GM18909 (cell line): ENCODE results near the gene CDH1.
A peak's percentile ranks its signal among the peaks of the same experiment; 100 is the strongest.

Source experiments
- ATAC-seq: cut with Tn5 transposase; IDR thresholded peaks from one replicate; pipeline ENCODE4 v1.9.1; 2021; ENCODE audit warnings: mild to moderate bottlenecking; ENCODE audit not compliant: unreplicated experiment, poor library complexity

Gene CDH1

DNA sequence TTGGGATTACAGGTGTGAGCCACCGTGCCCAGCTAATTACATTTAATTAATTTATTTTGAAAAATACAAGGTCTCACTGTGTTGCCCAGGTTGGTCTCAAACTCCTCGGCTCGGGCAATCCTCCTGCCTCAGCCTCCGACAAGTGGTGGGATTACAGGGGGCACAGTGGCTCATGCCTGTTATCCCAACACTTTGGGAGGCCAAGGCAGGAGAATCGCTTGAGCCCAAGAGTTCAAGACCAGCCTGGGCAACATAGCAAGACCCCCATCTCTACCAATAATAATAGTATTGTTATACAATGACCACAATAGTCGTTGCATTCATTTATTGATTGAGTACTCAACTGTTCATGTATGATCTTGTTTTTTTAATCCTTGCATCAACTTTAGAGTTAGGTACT lies 22.0 kb downstream of the CDH1 start:
- ATAC-seq = no peak

DNA sequence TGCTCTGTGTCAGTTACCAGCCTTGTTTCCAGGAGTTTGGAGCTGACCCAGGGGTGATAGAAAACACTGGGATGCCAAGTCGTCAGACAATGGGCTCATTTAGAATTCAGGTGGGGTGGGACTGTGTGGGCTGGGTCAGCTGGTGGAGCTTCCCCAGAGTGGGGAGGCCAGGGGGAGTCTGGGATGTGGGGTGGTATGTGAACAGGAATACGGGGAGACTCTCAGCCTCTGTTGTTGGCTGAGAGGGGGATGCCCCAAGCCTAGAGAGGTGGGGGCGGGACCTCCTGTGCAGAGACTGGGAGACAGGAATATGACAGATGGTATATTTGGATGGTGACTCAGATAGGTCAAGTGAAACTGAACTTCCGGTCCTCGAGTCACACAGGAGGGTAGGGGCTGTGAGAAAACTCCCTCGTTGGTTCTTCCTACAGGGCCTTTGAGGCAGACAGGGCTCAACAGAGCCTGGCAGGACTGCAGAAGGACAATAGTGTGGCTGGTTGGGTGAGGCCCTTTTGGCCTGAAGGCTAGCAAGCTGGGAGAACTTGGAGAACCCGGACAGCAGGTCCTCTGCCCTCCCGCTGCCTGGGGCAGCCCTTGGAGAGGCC lies 23.7 kb downstream of the CDH1 start:
- ATAC-seq = peak; percentile 67

DNA sequence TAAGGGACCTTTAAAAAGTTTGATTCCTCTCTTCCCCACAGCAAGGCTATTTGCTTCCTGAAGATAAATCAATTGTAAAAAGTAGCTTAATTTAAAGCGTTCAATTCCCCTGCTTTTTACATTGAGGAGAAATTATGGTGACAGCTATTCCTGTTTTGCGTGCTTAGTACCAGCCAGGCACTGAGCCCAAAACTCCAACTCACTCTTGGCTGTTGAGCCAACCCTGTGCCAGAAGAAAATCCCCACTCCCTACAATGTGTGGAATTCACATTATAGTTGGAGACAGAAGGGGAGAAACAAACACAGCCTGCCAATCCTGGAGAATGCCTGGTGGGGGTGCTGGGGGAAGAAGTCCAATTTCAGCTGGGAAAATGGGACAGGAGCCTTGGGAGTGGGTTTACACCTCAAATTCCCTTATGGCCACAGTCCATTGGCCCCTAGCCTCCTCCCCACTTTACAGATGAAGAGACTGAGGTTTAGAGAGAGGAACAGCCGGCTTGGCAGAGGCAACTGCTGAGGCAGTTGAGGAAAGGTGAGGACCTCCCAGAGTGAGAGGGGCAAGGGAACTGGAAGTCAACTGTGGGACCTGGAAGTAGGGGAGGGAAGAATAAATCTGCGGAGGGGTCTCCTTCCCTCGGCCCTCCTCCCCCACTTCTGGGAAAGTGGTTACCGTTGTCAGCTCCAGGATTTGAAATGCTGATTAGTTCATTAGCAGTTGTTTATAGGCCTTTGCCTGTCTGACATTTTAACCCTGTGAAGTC lies 26.1 kb downstream of the CDH1 start:
- ATAC-seq = no peak

DNA sequence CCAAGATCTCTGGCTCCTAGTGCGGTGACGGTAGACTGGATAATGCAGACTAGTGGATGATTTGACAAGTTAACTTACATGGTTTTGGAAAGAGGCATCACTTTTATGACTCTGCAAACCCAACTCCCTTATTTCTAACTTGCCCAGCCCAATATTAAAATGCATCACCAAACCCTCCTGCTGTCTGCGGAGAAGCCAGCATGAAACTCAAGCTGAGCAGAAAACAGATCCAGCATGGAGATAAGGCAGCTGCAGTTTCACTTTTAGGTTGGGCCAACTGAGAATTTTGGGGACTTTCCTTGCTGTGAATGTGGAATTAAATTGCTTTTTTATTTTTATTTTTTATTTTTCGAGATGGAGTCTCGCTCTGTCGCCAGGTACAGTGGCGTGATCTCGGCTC lies 27.8 kb downstream of the CDH1 start:
- no peak for ATAC-seq

DNA sequence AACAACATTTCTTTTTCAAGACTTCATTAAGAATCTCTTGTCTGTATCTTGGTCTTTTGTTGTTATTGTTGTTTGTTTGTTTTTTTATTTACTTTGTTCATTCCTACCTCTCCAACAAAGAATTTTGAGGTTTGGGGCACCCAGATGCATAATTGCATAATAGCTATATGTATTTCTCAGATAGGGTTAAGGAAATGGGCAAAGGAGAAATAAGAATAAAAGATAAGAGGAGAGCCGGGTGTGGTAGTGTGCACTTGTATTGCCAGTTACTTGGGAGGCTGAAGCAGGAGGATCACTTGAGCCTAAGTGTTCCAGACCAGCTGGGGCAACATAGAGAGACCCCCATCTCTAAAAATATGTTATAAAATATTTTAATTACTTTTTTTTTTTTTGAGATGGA lies 30.5 kb downstream of the CDH1 start:
- no peak for ATAC-seq

DNA sequence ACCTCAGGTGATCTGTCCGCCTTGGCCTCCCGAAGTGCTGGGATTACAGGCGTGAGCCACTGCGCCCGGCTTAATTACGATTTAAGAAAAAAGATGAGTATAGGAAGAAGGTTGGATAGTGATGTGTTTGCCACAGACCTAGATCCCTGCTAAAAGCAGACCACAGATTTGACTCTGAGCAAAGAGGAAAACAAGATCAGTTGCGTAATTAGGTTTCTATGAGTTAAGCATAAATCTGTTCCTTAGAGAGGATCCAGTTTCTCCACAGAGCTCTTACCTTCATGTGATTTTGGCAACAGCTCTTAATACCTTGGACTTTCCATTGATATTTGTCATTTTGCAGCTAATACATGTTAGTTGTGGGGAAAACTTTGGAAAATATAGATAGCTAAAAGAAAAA lies 31.1 kb downstream of the CDH1 start:
- ATAC-seq = no peak

DNA sequence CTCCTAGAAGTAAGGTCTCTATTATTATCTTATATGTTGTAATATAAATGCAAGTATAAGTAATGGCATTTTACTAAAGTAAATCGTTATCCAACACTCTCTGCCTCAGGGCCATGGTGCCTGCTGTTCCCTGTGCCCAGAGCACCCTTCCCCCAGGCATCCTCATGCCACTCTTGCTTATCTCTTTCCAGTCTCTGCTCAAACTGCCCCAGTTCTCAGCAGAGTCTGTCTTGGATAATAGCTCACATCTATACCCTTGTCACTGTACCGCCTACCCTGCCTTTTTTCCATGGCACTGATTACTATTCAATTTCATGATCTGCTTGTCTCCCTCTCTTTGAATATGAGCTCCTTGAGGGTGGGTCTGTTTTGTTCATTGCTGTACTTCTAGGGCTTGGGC lies 31.7 kb downstream of the CDH1 start:
- no peak for ATAC-seq

DNA sequence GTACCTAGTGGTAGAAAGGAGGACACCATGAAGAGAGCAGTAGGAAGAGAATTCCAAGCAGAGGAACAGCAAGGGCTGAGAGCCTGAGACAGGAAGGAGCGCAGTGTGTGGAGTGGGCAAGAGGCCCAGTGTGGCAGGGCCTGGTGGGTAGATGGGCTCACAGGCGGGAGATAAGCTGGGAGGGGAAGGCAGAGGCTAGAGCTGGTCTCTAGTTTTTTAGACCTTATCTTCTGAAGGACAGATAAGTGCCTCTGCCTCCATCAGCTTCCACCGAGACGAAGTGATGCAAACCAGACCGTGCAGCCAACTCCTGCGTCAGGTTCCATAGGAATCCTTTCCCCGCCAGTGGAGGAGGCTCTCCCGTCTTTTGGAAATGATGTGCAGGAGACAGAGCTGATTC lies 33.6 kb downstream of the CDH1 start:
- no peak for ATAC-seq

DNA sequence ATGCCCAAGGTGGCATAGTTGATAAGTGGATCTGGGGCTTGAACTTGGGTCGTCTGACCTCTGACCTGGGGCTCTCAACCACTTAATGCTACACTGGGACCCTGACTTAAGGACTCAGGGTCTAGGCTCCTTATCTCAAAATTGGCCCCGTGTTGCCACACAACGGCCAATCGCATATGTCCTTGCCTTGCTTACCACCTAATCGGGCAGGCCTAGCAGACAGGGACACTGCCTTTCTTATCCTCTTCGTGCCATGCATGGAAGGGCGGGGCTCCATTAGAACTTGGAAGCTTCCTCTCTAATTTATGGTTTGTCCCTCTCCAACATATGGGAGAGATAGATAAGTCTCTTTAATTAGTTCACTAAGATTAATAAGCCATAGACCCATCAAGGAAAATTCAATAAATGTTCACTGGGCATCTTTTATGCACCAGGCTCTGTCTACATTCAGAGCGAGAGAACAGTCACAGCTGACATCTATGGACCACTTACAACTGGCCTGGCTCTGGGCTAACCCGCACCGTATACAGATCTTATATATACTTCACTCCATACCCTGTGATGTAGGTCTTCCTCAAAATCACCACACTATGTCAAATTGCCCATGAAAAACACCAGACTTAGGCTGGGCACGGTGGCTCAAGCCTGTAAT lies 35.1 kb downstream of the CDH1 start:
- ATAC-seq = no peak

DNA sequence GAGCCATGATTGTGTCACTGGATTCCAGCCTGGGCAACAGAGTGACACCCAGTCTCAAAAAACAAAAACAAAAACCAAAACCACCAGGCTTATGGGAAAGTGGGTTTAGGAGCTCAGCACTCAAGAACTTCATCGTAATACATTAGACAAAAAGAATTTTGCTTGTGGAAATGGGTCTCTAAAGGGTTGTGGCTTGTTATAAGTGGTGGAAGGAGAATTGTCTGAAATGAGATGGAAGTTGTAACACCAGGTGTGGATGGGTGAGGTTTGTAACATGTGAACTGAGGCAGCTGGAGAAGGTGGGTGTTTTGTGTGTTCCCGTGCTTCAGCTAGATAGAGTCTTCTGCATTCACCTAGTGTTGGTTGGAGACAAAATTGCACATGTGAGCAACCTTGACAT lies 35.8 kb downstream of the CDH1 start:
- no peak for ATAC-seq

DNA sequence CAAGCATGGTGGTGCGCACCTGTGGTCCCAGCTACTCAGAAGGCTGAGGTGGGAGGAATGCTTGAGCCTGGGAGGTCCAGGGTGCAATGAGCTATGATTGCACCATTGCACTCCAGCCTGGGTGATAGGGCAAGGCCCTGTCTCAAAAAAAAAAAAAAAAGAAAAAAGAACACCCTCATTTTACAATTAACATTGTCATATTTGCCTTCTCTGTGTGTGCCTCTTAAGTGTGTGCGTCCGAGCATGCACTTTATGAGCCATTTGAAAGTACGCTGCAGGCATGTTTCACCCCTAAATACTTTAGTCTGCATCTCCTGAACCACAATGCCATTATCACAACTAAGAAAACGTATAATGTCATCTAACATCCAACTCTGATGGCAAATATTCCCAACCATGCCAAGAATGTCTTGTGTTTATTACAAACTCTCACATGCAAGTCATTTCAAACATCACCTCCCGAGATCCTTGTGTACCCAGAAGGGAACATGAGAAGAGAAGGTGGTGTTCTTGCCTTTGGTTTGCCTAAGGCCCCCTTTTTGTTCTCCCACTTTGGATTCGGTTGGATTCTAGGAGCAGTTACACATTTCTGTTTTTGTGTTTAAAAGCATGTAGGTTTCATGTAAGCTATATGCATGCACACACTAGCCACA lies 38.0 kb downstream of the CDH1 start:
- no peak for ATAC-seq

DNA sequence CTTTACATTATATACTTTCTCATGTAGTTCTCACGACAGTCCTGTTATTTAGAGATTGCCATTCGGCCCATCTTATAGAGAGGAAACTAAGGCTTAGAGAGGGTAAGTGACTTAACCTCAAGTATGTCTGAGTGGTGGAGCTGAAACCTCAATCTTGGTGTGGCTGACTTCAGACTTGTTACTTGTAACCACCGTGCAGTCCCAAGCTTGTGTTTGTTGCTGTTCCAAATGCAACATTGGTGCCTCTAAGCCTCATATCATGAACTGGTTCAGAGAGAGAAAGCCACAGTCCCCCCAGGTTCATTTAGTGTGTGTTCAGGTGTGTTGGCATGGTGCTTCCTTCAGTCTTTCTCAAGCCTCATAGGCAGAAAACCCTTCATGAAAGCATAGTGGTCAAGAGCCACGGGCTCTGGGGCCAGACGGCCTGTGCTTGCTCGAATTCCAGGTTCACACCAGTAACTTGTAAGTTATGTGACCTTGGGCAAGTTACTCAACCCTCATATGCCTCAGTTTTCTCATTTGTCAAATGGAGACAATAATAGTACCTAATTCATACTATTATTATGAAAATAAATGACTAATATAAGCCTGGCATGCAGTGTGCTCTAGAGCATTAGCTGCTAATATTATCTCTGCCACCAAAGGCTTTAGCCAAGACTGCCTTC lies 39.9 kb downstream of the CDH1 start:
- ATAC-seq = peak; percentile 80

DNA sequence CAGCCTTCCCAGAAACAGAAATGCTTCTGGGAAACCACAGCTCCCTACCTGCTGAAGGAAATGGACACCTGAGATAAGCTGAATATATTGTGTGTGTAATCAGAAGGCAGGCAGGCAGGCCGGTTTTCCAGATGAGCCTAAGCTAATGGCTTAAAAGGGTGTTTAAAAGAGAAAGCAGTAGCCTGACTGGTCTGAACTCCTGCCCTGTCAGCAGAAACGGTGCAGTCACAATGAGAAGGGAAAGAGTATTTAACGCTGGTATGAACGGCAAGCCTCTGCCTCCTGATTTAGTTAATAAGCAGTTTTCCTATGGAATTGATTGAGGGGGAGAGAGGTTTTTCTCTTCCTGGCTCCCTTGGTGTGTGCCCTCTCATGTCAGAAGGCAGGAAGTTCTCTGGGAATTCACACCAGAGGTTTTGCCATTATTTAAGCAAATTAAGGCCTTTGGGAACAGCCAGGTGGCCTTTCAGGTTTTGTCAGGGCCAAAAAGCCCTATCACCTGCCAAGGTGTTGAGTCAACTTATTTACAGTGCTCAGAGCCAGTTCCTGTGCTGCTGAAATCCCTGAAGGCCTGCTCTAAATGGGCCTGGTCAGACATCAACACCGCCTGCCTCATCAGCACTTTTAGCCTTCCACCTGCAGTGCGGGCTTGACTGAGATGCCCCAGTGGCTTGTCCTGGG lies 41.6 kb downstream of the CDH1 start:
- no peak for ATAC-seq

DNA sequence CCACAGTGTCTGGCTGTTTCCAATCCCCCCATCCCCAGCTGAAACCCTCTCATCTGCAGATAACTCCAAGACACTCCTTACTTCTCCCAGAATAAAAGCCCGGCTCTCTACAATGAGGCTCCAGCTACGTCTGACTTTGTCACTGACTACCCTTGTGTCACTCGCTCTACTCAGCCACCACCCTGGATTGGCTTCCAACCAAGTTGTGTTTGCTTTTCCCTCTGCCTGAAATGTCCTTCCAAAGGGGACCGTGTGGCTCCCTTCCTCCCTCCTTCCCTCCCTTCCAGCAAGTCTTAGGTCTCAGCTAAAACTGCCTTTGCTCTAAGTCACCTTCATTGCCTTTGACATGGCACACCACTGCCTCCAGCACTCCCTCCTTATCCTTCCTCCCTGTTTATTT lies 42.8 kb downstream of the CDH1 start:
- no peak for ATAC-seq

DNA sequence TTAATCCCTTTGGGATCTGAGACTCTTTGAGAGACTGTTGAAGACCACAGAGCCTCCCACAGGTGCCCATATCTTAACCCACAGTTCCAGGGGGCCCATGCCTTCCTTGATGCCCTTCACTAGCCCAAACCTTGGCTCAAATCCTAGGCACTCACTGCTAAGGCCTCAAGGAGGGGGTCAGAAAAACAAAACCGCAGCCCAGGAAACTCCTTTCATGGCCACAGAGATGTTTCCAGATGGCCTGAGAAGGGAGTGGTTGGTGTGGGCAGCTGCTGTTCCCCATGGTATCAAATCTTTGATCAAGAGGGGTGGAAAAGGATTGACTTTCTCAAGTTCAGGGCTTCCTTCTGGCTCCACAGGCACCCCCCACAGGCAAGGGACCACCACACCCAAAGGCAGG lies 44.7 kb downstream of the CDH1 start:
- no peak for ATAC-seq

DNA sequence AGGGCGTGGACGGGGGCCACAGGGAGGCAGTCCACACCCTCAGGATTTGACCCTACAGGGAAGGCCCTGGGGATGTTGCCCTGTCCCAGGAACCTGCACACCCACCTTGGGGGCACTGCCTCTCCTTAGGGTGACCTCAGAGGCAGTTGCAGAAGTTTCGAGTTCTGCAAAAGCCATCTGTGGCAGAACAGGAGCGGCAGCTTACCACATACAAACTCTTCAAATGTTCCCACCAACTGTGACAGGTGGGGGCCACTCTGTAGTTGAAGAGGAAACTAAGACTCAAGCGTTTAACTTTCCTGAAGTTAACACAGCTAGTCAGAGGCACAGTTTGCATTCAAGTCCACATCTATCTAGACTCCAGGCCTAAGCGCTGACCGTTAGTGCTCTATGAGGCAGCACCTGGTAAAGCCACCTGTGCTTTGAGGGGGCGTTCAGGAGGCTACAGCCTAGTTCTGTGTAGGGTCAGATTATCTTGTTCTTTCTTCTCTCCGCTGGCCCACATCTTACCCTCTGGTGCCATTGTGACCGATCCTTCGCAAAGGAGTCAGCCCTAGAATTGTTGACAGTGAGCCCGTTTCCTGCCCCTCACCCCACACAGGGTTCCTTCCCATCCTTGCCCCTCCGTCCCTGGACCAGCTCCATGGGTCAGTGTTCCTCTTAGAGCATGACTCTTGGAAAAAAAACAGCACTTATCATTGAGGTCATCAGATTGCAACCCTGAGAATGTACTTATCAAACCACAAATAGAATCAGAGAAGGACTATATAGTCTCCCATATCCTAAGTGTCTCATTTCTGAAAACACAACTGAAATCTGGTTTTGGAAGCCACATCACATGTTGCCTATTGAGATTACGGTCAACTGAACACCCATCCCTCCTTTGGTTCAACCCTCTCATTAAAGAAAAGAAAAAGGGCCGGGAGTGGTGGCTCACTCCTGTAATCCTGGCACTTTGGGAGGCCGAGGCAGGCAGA lies 45.4 kb downstream of the CDH1 start:
- ATAC-seq = peak; percentile 76

DNA sequence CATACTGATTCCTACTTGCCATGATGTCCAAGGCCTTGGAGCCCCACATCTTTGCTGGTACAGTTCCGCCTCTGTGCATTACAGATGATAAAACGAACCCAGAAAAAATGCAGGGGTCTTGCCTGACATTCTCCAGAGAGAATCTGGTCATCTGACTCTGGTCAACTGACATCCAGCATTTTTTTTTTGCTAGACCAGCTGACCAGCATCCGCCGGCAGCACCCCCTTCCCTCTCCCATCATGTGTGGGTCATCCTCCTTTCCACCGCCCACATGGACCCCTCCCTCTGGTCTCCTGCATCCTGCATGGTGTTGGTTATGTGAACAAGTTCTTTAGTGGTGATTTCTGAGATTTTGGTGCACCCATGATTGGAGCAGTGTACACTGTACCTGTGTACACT lies 47.1 kb downstream of the CDH1 start:
- ATAC-seq = no peak

DNA sequence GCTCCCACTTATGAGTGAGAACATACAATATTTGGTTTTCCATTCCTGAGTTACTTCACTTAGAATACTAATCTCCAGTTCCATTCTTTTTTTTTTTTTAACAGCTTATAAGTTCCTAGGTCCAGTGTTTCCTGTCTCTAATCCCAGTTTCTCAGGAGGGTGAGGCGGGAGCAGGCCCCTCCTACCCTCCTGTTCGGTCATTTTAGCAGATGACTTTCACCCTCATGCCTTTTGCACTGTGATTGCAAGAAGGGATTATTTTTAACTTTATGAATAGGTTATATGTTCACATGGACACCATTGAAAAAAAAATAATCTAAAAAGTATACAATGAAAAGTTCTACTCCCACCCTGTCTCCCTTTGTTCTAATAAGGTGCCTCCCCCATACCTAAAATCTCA lies 47.6 kb downstream of the CDH1 start:
- no peak for ATAC-seq

DNA sequence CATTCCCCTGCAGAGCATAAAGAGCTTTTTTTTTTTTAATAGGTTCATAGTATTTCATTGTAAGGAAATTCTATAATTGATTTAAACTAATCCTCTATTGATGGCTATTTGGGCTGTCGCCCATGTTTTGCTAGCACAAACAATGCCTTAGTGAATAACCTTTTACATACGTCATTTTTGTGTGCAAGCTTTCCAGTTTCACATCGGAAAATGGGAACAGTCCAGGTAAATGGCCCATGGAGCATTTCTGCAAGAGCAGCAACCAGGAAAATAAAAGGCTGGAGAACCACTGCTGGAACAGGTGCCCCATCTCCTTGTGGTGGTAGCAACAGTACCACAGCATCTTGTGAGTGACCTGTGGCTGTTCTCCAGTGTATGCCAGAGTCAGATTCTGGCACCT lies 48.6 kb downstream of the CDH1 start:
- no peak for ATAC-seq
